NCI-H1694 (cell line): ENCODE data around the gene PPP2R2B.

ENCODE experiments used
- DNase-seq: peaks from one replicate; lab custom pipeline; 2025; lab: John Stamatoyannopoulos, UW

Gene PPP2R2B

GRCh38 chr5:146878476-146879172, at the start of gene PPP2R2B:
TSS of gene PPP2R2B (minus strand) at chr5:146878757.
- peak; percentile 77 for DNase-seq

DNA sequence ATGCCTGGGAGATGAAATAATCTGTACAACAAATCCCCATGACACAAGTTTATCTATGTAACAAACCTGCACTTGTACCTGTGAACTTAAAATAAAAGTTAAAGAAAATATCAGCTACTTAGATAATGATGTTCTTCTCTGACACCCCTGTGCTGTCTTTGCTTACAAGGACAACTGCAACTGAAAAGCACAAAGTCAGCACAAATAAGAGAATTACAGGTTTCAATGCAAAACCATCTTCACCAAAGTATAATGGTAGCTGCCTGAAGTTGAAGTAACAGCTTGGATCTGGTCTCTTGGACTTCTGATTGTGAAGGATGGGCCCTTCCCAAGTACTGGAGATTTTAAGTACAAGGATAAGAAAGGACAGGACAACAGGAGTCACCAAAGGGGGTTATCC, 45.6 kb upstream of the PPP2R2B start:
- DNase-seq: no peak

DNA sequence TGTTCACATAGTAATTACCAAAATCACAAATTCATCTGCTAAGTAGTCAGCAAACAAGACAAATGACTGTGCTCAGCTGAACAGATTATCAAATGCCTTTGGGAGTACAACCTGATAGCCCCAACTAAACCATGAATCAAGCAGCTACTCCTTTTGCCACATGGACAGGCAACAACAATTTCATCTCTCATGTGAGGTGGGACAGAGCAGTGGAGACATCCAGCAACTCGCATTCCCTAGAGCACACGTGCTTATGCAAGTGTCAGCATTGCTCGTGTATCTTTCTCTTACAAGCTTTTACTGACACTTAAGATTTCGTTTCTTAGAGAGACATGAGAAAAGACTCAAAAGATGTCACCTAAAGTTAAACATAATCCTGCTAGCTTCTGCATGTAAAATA, 42.7 kb upstream of the PPP2R2B start:
- DNase-seq: no peak

DNA sequence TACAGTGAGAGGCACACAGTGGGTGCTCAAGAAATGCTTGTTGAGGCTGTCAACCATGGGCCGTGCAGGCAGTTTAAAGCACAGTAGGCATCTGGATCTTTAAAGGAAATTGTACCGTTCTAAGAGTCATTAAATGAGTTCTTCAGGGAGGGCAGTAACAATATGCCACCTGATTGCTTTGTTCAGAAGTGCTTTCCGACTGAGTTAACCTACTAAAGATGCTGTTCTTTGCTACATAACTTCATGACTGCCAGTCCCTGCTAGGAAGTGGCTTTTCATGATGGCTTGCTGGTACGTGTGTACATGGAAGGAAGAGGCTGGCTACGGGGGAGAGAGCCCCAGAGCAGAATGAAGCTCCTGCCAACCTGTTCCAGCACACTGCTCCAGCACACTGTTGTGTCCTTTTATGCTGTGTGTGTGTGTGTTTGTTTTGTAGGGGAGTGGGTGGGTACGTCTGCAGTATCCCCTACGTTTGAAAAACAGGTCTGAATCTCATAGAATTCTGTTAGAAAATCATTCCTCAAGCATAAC, 41.9 kb upstream of the PPP2R2B start:
- DNase-seq: no peak

GRCh38 chr5:146919304-146919703, 40.7 kb upstream of the PPP2R2B start:
- no peak for DNase-seq

GRCh38 chr5:146917931-146918330, 39.4 kb upstream of the PPP2R2B start:
- no peak for DNase-seq

- no peak for DNase-seq
These were observed 34.3 kb upstream of the PPP2R2B start for GRCh38 chr5:146912874-146913273.

GRCh38 chr5:146910239-146910638, 31.7 kb upstream of the PPP2R2B start:
- no peak for DNase-seq

- DNase-seq: no peak
These were observed 30.9 kb upstream of the PPP2R2B start for GRCh38 chr5:146909255-146910068.

DNA sequence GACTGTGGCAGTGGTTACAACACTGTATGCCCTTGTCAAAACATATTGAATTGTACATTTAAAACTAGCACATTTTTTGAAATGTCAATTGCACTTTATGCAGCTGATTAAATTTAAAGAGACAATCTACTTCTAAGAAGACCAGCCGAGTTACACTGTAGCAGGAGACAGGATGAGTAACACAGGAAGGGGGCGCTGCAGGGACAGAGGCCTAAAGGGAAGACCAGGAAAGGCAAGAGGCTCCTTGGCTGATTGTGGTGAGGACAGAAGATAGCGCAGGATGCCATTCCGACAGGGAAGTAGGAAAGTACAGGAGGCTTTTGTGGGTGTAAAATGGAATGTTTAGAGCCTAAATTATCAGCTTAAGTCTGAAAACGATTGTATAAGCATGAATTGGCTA, 28.2 kb upstream of the PPP2R2B start:
- DNase-seq: peak; percentile 2

DNA sequence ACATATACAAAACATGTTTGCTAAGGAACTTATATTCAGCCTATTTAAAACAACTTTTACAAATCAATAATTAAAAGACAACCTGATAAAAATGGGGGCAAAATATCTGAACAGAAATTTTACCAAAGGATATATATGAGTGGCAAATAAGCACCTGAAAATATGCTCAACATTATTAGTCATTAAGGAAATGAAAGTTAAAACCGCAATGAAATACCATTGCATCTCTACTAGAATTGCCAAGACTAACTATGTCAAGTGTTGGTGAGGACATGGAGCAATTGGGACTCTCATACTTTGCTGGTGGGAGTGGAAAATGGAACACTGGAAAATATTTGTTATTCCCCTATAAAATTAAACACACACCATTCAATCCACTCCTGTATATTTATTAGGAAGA, 26.3 kb upstream of the PPP2R2B start:
- DNase-seq: no peak

- no peak for DNase-seq
These were observed 25.2 kb upstream of the PPP2R2B start for GRCh38 chr5:146903789-146904188.

DNA sequence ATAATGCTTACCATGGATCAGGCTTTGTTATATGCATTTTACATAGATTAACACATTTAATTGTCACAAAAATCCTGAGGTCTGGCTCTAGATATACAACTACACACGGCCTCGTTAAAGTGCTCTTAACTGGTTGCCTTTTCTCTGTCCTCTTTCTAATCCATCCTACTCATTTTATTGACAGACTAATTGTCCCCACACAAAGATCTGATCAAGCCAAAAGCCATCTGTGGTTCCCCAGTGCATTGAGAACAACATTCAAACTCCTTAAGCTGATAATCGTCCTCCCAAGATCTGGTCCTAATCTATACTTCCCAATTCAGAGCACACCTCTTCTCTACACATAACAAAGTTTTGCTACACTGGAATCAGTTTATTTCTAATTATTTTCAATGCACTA, 23.9 kb upstream of the PPP2R2B start:
- DNase-seq: no peak

- no peak for DNase-seq
These were observed 18.5 kb upstream of the PPP2R2B start for GRCh38 chr5:146897061-146897460.

GRCh38 chr5:146894753-146895521, 16.4 kb upstream of the PPP2R2B start:
- DNase-seq: no peak

DNA sequence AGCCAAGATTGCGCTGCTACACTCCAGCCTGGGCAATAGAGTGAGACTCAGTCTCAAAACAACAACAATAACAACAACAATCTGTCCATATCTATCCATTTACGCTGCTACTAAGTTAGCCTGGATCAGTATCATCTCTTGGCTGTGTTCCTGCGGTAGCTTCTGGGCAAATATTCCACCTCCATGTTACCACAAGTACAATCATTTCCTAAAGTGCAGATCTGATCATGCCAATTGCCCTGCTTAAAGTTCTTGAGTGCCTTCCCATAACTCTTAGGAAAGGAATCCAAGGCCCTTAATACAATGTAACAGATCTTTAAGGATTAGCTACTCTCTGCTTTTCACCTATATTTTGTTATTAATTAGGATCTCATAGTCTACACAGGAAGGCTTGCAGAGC, 15.4 kb upstream of the PPP2R2B start:
- no peak for DNase-seq

DNA sequence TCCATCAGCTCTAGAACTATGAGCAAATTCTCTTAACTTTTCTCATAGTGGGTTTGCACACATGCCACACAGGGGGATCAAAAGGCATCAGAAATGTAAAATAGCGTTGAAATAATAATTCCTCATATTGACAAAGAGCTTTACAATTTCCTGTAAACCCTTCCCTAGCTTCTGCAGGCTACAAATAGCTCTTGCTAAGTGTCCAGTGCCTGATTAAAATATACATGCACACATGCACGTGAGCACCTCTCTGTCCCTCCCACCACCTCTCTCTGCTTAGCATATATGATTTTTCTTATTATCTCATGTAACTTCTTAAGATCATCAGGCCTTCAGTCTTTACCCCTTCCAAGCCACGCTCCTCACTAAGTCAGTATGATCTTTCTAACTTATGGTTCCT, 13.7 kb upstream of the PPP2R2B start:
- DNase-seq: no peak

DNA sequence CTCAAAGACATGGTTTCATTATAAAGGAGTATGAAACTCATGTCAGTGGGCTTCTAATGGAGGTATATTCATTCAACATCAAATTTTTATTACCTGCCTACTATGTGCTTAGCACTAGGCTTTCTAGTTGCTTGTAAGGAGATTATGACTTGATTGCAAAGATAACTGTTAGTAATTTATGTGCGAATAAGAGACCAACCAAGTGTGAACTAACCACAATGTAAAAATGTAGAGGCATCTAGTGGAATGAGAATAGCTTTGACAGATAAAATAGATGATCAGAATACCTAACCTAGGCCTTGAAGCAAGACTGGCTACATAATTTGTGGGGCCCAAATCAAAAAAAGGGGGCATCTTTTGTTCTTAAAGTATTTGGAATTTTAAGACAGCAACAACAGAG, 13.0 kb upstream of the PPP2R2B start:
- no peak for DNase-seq

DNA sequence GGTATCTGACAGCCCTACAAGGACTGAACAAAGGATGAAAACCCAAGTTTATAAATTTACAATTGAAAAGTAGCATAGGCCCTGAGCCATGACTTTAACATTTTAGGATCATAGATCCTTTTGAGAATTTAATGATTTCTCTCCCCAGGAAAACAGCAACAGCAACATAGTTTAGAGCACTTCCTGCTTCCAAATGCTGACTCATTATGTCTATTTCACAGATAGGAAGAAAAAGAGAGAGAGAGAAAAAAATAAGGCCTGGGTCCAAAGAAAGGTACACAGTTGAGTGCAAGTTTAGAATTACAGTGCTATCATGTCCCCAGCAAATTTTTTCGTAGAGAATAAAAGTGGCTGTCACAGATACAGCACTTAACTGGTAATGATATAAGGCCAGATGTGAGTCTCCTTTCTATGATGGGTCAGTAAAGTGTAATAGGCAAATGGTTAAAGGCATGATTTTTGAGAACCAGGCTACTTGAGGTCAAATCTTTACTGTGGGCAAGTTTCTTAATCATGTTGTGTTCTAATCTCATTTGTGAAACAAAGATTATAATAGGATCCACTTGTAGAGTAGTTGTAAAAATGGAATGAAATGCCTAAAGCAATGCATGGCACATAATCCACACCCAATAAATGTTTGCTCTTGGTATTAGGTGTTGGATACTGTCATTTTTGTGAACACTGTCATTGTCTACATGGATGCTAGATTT, 12.3 kb upstream of the PPP2R2B start:
- no peak for DNase-seq

DNA sequence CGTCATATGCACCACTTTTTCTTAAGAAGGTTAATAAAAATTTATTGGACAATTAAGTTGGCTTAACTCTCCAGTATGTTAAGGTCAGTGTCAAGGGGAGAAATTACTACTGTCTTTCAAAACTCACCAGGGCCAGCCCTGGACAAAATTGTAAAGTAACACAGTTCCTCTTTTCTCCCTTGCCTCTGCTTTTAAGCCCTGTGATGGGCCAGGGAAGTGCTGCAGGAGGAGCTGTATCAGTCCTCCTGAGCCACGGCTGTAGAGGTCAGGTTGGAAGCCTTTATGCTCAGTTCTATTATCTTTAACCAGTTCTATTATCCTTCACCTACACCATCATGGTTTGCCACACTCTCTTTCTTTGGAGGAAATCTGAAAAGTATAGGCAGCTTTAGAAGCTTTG, 11.5 kb upstream of the PPP2R2B start:
- no peak for DNase-seq

DNA sequence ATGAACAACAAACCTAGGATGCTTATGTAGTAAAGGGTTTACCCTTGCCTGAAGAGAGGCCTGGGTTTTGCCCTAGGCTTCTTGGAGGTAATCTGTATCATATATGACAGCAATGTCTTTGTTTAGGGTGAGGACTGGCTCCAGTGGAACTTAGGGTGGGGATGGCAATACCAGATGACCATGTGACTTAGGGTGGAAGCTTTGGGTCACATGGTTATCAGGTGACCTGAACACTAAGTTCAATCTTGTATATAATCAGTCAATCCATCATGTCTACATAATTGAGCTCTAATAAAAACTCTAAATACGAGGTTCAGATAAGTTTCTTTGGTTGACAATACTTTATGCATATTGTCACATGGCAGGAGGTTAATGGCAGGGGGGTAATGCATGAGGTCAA, 10.6 kb upstream of the PPP2R2B start:
- no peak for DNase-seq
